Measurements from ENCODE around the gene PAM16.
A peak's percentile ranks its signal among the peaks of the same experiment; 100 is the strongest.

The PAM16 gene

DNA sequence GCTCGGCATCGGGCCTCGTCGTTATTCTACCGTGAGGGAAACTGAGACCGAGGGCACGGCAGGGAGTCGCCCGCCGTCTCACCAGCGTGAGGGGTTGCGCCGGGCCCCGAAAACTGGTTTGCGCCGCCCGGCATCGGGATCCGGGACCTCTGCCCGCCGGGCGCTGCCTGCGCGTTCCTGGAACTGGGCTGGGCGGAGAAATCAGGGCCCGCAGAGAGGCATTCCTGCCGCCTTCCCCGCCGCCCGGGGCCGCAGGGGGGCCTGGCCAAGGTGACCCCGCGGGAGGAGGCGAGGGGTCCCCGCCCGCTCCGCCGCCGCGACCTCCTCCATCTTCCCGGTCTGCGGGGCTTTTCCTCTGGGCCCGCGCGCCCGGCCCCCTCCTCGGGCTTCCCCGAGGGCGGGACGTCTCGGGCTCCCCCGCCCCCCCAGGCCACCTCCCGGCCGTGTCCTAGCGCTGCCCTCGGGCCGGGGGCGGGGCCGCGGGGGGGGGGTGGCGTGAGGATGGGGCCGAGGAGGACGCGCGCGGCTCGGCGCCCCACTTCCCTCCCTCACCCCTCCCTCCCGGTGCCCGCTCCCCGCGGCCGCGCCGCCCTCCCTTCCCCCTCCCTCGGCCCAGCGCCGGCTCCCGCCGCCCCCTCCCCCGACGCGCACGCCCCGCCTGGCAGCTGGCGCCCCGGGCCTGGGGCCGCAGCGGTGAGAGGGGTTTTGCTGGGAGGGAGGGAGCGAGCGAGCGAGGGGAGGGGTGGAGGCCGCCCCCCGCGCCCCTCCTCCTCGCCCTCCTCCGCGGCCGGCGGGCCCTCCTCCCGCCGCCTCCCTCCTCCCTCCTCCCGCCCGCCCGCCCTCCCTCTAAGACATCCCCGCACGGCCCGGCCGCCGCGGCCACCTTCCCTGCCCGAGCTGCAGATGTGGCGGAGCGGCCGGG lies 35.7 kb downstream of the PAM16 start, which contains the start of gene GLIS2:
Gene GLIS2, plus strand, starts transcription at position 882 of the 922 bp plus-strand sequence. CDS start 16,214 bp downstream, outside the sequence.
- DNase-seq, result peak; percentile 91

DNA sequence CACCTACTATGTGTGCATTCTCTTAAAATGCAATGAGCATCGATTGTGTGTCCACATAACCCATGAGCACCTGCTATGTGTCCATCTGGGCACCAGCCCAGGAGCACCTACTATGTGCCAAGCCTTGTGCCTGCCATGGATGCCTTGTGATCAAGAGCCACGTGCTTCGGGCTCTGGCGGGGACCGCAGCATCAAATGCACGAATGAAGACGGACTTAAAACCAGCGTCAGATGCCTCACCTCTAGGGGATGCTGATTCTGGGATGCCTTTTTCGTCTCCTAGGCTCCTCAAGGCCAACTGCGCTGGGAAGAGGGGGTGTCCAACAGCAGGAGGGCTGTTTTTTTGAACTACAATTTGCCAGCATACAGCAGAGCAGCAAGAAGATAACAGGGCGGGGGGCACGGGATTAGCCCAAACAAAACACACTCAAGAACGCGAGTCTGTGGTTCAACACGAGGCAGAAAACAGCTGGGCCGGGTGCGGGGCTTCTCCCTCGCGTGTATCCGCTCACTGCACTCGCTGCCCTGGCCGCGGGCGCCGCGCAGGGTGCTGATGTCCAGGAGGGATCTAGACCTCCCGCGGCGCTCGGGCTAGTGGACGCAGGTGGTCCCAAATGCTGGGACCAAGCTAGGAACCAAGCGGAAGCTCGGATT lies 36.5 kb downstream of the PAM16 start:
- peak; percentile 83 for DNase-seq
- in situ Hi-C loops (cut with HindIII; ENCODE audit: low pct_ligation_motif_present, low pct_unique_long_range_greater_than_20kb, low sequenced_read_pairs), result no loop called here

More for the DNA sequence above, 35.7 kb downstream of the PAM16 start, which contains the start of gene GLIS2:
- in situ Hi-C loops (cut with HindIII; ENCODE audit: low pct_ligation_motif_present, low pct_unique_long_range_greater_than_20kb, low sequenced_read_pairs), result no loop called here

DNA sequence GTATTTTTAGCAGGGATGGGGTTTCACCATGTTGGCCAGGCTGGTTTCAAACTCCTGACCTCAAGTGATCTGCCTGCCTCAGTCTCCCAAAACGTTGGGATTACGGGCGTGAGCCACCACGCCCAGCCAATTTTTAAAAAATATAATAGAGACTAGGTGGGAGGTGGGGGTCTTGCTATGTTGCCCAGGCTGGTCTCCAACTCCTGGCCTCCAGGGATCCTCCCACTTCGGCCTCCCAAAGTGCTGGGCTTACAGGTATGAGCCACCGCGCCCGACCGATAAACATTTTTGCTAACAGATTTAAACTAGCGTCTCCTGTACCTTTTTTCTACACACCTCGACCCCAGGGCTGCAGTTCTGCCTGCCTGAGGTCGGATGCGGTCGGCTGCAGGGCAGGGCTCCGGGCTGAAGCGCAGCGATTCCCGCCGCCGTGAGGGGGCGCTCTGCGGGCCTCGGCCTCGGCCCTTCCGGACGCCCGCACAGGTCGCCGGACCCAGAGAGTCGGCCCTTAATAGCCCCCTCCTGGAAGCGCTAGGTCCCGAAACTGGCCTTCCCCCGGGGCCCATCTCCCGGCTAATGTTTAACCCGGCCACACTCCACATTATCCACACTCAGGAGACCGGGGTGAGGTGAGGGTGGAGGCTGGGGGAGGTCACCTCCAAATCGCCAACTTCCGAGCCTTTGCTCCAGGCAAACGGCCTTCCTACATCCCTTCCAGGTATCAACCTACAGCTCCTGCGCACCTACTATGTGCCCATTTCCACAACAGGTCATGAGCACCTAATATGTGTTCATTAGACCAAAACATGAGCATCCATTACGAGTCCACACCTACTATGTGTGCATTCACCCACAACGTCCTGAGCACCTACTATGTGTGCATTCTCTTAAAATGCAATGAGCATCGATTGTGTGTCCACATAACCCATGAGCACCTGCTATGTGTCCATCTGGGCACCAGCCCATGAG lies 37.3 kb downstream of the PAM16 start:
- peak; percentile 99 for DNase-seq
- in situ Hi-C loops (cut with HindIII; ENCODE audit: low pct_ligation_motif_present, low pct_unique_long_range_greater_than_20kb, low sequenced_read_pairs), result no loop called here

DNA sequence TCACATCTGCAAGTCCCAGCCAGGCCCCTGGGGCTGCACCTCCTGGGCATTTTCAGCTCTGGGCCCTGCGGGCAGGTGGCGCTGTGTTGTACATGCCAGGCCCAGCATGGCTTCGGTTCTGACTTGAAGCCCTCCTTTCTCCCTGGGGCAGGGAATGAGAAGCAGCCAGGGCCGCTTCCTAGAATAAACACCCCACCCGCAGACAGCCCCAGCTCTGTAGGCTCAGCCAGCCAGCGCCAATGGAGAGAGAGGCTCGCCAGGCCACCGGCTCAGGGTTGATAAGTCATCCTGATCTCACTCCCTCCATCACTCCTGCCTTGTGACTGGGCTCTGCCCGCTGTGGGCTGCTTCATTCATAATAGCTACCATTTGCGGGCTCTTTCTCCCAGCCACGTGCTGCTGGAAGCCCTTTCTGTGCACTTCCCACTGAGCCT lies 41.3 kb downstream of the PAM16 start:
- DNase-seq, result peak; percentile 83
- in situ Hi-C loops (cut with HindIII; ENCODE audit: low pct_ligation_motif_present, low pct_unique_long_range_greater_than_20kb, low sequenced_read_pairs), result no loop called here

DNA sequence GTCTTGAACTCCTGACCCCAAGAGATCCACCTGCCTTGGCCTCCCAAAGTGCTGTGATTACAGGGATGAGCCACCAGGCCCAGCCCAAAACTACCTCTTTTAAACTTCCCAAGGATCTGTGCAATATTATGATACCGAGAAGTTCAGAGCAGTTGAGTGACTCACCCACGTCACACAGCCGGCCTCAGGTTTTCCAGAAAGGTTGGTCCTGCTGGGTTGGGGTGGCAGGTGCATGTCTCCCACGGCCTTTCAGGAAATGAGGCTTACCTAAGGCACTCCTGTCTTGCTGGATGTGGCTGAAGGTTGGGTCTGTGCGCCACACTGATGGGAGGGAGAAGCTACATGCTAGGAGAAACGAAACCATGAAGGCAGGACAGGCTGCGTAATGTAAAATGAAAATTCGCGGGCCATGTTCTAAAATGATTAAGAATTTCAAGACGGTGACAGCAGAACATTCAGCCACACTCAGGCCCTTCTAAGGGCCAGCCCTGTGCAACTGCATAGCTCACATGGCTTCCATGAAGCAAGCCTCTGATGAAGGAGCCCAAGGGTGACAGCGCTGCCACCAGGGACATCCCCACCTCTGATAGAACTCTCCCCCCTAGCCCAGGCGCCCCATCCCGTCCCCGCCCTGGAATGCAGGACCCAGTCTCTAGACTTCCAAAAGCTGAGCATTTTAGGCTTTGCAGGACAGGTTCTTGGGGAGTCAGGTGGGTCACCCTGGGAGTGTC lies 41.9 kb downstream of the PAM16 start:
- in situ Hi-C loops (cut with HindIII; ENCODE audit: low pct_ligation_motif_present, low pct_unique_long_range_greater_than_20kb, low sequenced_read_pairs), result no loop called here
- no peak for DNase-seq

DNA sequence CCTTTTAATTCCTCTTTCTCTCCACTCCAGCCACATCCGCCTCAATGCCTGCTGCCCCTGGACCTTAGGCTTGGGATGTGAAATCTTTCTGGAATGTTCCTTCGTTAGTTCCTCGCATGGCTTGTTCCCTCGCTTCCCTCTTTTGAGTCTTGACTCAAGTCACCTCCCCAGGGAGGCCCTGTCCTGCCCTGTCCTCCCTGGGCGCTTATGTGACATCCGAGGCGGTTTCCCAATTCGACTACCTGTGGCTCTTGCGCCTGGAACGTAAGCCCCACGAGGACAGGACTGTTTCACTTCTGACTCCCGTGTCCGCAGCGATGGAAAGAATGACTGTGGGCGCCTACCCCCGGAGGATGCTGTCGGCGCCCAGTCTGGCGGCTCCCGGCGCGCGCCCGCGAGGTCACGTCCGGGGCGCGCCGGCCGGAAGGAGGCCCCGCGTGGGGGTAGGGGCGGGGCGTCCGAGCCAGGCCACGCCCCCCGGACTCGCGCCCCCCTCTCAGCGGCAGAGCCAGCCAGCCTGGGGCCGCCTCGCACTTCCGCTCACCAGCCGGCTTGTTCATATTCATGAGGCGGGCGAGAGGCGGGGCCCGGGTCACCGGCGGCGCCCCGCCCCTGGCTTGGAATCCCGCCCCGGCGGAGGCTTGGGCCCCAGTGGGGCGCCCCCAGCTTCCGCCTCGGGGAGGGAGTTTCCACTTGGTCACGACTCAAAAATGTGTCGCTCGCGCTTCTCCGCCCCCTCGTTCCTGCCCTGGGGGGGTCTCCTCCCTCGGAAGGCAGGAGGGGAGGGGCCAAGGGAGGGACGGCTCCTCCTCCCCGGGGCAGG lies 43.7 kb downstream of the PAM16 start:
- DNase-seq, result peak; percentile 93
- in situ Hi-C loops (cut with HindIII; ENCODE audit: low pct_ligation_motif_present, low pct_unique_long_range_greater_than_20kb, low sequenced_read_pairs), result no loop called here

DNA sequence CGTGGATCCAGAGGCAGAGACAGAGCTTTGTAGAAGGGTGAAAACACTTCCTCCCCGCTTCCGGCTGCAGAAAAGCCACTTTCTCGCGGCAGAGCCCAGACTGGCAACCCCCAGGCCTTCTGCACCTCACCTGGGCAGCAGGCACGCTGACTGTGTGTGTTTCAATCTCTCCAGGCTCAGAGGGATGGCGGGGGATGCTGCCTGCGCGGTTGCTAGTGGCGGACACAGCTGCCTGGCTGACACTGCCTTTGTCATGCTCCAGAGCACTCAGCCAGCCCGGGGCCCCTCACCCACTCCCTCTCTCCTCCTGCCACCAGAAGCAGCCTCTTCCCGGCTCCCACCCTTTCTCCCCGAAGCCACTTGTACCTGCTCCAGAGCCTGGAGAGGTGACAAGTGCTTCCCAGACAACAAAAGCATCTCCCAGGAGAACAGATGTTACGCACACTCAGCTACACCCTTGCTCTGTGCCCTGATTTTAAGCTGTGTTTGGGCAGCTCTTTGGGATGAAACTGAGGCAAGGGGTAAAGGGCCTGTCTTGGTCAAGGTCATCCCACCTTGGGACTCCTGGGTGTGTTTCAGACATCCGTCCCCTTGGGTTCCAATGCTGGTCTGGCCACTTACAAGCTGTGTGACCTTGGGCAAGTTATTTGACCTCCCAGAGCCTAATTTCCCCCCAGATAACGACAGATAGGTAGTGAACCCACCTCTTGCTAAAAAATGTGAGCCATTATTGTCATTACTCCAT lies 44.5 kb downstream of the PAM16 start:
- in situ Hi-C loops (cut with HindIII; ENCODE audit: low pct_ligation_motif_present, low pct_unique_long_range_greater_than_20kb, low sequenced_read_pairs), result no loop called here
- DNase-seq, result no peak

DNA sequence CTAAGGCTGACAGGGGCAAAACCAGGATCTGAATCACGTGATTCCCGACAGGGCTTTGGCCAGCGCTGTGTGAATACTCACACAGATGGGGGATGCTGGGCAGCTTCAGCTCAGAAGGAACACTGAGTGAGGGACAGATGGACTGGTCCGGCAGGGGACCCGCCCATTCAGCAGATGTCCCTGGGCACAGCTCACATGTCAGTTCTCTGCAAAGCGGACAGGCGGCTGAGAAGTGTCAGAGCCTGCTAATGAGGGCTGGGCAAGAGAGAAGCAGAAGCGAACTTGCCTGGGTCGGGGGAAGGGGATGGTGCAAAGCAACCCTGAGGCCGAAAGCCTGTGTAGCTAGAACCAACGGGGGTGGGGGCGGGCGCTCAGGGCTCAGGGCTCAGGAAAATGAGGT lies 47.1 kb downstream of the PAM16 start:
- in situ Hi-C loops (cut with HindIII; ENCODE audit: low pct_ligation_motif_present, low pct_unique_long_range_greater_than_20kb, low sequenced_read_pairs), result no loop called here
- DNase-seq, result no peak

DNA sequence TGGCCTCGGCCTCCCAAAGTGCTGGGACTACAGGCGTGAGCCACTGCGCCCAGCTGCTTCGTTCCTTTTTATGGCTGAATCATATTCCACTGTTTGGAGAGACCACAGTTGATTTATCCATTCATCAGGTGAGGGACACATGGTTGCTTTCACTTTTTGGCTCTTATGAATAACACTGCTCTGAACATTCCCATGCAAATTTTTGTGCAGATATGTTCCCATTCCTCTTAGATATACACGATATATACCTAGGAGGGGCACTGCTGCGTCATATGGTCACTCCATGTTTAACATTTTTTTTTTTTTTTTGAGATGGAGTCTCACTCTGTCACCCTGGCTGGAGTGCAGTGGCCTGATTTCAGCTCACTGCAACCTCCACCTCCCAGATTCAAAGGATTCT lies 49.2 kb downstream of the PAM16 start:
- DNase-seq, result no peak
- in situ Hi-C loops (cut with HindIII; ENCODE audit: low pct_ligation_motif_present, low pct_unique_long_range_greater_than_20kb, low sequenced_read_pairs), result no loop called here

DNA sequence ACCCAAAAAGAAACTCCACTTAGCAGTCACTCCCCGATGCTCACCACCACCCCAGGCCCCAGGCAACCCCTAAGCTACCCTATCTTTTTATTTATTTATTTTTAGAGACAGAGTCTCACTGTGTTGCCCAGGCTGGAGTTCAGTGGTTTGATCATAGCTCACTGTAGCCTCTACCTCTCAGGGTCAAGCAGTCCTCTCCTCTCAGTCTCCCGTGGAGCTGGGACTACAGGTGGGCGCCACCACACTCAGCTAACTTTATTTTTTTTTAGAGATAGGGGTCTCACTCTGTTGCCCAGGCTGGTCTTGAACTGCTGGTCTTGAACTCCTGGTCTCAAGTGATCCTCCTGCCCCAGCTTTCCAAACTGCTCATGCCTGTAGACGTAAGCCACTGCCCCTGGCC lies 49.9 kb downstream of the PAM16 start:
- in situ Hi-C loops (cut with HindIII; ENCODE audit: low pct_ligation_motif_present, low pct_unique_long_range_greater_than_20kb, low sequenced_read_pairs), result no loop called here
- no peak for DNase-seq

DNA sequence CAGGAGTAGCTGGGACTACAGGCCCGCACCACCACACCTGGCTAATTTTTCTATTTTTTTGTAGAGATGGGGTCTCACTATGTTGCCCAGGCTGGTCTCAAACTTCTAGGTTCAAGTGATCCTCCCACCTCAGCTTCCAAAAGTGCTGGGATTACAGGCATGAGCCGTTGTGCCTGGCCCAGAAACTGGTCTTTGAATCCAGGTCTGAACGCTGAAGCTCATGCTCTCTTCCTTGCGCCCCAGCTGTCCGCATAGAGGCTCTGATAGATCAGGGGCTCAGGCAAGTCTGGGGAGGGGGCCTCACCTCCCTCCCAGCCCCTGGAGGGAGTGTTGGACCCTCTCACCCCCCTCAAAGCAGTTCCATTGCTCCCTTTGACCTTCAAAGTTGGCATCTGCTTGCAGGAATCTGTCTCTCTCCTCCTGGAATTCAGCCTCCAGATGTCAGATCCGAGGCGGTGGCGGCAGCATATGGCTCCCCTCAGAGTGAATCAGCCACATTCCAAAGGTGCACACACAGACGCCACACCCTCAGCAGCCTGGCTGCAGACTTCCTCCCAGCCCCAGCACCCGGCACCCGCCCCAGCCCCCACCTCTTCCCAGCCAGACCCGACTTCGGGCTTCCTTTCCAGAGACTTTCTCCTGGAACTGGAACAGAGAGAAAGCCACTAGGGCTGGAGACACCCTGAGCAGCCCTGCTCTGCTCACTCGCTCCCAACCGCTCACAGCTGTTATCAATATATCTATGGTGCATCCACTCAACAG lies 52.2 kb downstream of the PAM16 start:
- DNase-seq, result peak; percentile 95
- in situ Hi-C loops (cut with HindIII; ENCODE audit: low pct_ligation_motif_present, low pct_unique_long_range_greater_than_20kb, low sequenced_read_pairs), result no loop called here

DNA sequence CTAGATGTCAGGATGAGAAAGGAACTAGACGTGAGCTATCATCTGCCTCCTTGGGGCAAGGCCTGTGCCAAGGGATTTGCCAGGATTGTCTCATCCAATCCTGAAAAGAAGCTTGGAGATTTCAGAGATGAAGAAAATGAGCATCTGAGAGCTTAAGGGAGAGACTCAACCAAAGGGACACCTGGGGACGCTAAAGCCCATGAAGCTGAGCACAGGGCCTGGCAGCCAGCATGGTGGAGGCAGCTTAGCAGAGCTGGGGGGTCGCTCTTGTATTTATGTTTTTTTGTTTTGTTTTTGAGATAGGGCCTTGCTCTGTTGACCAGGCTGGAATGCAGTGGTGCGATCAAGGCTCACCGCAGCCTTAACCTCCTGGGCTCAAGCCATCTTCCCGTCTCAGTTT lies 53.6 kb downstream of the PAM16 start:
- in situ Hi-C loops (cut with HindIII; ENCODE audit: low pct_ligation_motif_present, low pct_unique_long_range_greater_than_20kb, low sequenced_read_pairs), result no loop called here
- no peak for DNase-seq

DNA sequence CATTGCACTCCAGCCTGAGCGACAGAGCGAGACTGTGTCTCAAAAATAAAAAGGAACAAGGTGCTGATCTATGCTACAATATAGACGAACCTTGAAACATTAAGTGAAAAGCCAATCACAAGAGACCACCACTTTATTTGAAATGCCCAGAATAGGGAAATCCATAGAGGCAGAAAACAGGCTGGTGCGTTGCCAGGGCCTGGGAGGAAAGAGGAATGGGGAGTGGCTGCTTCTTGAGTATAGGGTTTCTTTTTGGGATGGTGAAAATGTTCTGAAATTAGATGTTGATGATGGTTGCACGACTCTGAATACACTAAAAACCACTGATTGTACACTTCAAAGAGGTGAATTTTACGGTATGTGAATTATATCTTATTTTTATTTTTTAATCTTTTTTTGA lies 55.5 kb downstream of the PAM16 start:
- in situ Hi-C loops (cut with HindIII; ENCODE audit: low pct_ligation_motif_present, low pct_unique_long_range_greater_than_20kb, low sequenced_read_pairs), result no loop called here
- DNase-seq, result no peak

DNA sequence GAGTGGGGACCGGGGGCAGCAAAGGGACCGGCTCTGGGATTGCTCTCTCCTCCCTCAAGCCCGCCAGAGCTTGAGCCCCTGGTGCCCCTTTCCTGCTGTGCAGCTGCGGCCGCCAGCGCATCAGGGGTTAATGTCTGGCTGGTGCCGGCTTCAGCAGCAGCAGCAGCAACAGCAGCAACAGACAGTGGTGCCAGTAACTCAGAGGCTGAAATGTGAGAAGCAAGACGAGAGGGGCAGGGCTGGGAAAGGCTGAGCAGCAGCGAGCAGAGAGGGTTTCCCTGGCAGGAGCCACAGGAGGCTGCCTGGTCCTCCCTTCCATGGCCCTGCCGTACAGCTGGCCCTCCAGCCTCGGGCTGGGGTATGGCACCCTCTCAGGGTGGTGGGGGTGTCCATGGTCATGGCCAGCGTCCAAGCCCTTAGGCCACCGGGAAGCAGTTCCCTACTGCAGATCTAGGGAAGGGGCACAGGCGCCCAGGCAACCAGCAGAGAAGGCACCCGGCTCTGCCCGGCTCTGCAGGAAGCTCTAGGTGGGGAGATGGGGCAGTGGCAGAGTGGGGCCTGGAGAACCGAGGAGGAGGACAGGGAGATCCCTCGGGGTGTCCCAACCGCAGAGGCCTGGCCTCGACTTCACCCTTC lies 57.2 kb downstream of the PAM16 start:
- in situ Hi-C loops (cut with HindIII; ENCODE audit: low pct_ligation_motif_present, low pct_unique_long_range_greater_than_20kb, low sequenced_read_pairs), result no loop called here

DNA sequence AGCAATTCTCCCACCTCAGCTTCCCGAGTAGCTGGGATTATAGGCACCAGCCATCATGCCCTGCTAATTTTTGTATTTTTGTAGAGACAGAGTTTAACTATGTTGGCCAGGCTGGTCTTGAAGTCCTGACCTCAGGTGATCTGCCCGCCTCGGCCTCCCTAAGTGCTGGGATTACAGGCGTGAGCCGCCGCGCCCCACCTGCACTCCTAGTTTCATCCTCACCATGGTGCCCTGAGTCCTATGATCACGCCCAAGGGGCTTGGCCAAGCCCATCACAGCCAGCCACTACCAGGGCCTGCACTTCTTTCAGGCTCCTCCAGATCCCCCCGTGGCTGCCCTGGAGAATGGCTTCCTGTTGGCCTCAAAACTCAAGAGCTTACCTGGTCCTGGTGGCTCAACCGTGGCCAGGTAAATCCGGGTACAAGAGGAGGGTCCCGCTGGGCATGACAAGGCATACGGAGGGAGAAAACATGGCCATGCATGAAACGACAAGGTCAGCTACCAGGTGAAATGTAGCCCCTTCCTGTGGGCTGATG lies 57.9 kb downstream of the PAM16 start:
- in situ Hi-C loops (cut with HindIII; ENCODE audit: low pct_ligation_motif_present, low pct_unique_long_range_greater_than_20kb, low sequenced_read_pairs), result no loop called here
- DNase-seq, result no peak

More for the DNA sequence above, 57.2 kb downstream of the PAM16 start:
- DNase-seq, result no peak
